ENCODE results near the gene OBSCN.

- no peak for TF ChIP-seq CTCF (conservative IDR thresholded peaks at IDR 0.05; ENCODE audit: low read depth, low read length)
- no peak for TF ChIP-seq RAD21 (IDR thresholded peaks at IDR 0.05; ENCODE audit: low read length)
- no peak for TF ChIP-seq MXI1 (IDR thresholded peaks at IDR 0.05; ENCODE audit: borderline replicate concordance, low read depth, low read length)
- TF ChIP-seq MAZ (IDR thresholded peaks at IDR 0.05; ENCODE audit: borderline replicate concordance, low read depth, low read length) = no peak
- TF ChIP-seq POLR2A (IDR thresholded peaks at IDR 0.05; ENCODE audit: low read depth, low read length) = no peak
Measured at GRCh38 chr1:228302086-228302485, 94.2 kb downstream of the OBSCN start.
